ENCODE measurements around the gene PTPRE.

DNA sequence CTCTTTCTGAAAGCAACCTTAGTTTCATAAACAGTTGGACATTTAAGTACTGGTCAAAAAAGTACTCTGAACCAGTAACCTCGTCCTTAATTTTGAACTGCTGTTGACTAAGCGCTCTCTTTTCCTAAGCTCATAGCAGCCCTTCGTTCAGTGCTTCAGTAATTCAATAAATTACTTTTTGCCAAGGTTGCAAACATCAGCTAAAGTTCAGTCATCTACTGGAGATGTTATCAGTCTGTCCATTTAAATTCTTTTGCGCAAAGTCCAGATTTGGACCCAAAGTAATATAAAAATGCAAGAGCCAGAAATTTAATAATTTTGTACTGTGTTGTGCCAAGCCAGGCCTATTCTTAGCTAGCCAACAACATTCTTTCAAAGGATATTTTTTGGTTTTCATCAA lies 8.4 kb downstream of the PTPRE start:
- TF ChIP-seq PPARA (CRISPR knock-in tag; IDR thresholded peaks at IDR 0.05; ENCODE audit: borderline replicate concordance) (no peak), ESRRG (CRISPR knock-in tag; IDR thresholded peaks at IDR 0.05) (peak; percentile 64; the same call in 1 of the 2 replicates), ZFP30 (CRISPR knock-in tag; IDR thresholded peaks at IDR 0.05) (no peak), TCF4 (CRISPR knock-in tag; IDR thresholded peaks at IDR 0.05; ENCODE audit: borderline replicate concordance) (no peak), ISL1 (CRISPR knock-in tag; IDR thresholded peaks at IDR 0.05) (peak; percentile 94), ZNF565 (CRISPR knock-in tag; conservative IDR thresholded peaks at IDR 0.05; ENCODE audit: low read depth) (no peak), ARNTL (CRISPR knock-in tag; IDR thresholded peaks at IDR 0.05; ENCODE audit: borderline replicate concordance, low read depth) (no peak), RARB (CRISPR knock-in tag; IDR thresholded peaks at IDR 0.05) (no peak), ZC3H10 (CRISPR knock-in tag; IDR thresholded peaks at IDR 0.05) (no peak)
- TF ChIP-seq, protein P1, sequence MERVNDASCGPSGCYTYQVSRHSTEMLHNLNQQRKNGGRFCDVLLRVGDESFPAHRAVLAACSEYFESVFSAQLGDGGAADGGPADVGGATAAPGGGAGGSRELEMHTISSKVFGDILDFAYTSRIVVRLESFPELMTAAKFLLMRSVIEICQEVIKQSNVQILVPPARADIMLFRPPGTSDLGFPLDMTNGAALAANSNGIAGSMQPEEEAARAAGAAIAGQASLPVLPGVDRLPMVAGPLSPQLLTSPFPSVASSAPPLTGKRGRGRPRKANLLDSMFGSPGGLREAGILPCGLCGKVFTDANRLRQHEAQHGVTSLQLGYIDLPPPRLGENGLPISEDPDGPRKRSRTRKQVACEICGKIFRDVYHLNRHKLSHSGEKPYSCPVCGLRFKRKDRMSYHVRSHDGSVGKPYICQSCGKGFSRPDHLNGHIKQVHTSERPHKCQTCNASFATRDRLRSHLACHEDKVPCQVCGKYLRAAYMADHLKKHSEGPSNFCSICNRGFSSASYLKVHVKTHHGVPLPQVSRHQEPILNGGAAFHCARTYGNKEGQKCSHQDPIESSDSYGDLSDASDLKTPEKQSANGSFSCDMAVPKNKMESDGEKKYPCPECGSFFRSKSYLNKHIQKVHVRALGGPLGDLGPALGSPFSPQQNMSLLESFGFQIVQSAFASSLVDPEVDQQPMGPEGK (CRISPR knock-in tag; IDR thresholded peaks at IDR 0.05; ENCODE audit: borderline replicate concordance) = no peak; the same call in 1 of the 2 replicates

Measured in SK-N-SH treated with all-trans-retinoic acid at 6 μM for 48 hours (cell line).